SK-N-SH (cell line): ENCODE measurements around the gene PPP1R3A. TPM values are rescaled to one million over a fixed set of nuclear protein-coding genes. Genes with fewer than 3 reads are reported as not detected.

ENCODE experiments used
- CTCF ChIA-PET: fragments of 300-600, 350-600 bp; formaldehyde crosslinking; extraction: SDS; loops from one replicate; lab custom pipeline; 2021; lab: Yijun Ruan, JAX
- POLR2A ChIA-PET: fragments of 350-600 bp; sonication (Branson Sonifier 250); formaldehyde crosslinking; extraction: SDS; loops from one replicate; lab custom pipeline; 2020; ENCODE audit warnings: antibody characterized with exemption, inconsistent platforms; lab: Yijun Ruan, JAX
- DNase-seq: peaks from one replicate; pipeline ENCODE4 v3.0.0; 2012
- H2AFZ ChIP-seq: fragments of 200-600 bp; sonication (generic); 2 replicates; pipeline ENCODE4 v1.8.1; 2016; ENCODE audit warnings: antibody characterized with exemption, mild to moderate bottlenecking, low read depth
- H3F3A ChIP-seq: fragments of 200-600 bp; sonication (generic); replicated peaks from 2 replicates; pipeline ENCODE3; 2016; ENCODE audit warnings: antibody characterized with exemption, mild to moderate bottlenecking; ENCODE audit not compliant: insufficient read depth
- H3K27ac ChIP-seq, 2 experiments: fragments of 200-500 bp in 1 of 2; fragments of 200-600 bp in 1 of 2; sonication (Bioruptor generic) in 1 of 2; sonication (generic), shearing (Covaris generic) in 1 of 2; 2 replicates each; pipeline versions ENCODE4 v1.5.1 to v1.6.1; 2014 to 2016; ENCODE audit warnings: low read depth in 2 of 2, inconsistent platforms in 1 of 2, low read length in 1 of 2, mild to moderate bottlenecking in 1 of 2, mixed read lengths in 1 of 2
- H3K27me3 ChIP-seq: fragments of 200-600 bp; sonication (generic), shearing (Covaris generic); 2 replicates; pipeline ENCODE4 v1.6.1; 2016; ENCODE audit warnings: mixed run types; ENCODE audit not compliant: insufficient read depth
- H3K36me3 ChIP-seq, 2 experiments: fragments of 200-500 bp in 1 of 2; fragments of 200-600 bp in 1 of 2; sonication (Bioruptor generic) in 1 of 2; sonication (generic) in 1 of 2; replicated peaks in 1 of 2; 2 replicates each; pipeline versions ENCODE3 to v1.5.1; 2014 to 2016; ENCODE audit warnings: low read length in 1 of 2, mild to moderate bottlenecking in 1 of 2; ENCODE audit not compliant: insufficient read depth in 2 of 2, control insufficient read depth in 1 of 2
- H3K4me1 ChIP-seq, 2 experiments: fragments of 200-500 bp in 1 of 2; fragments of 200-600 bp in 1 of 2; sonication (Bioruptor generic) in 1 of 2; sonication (generic), shearing (Covaris generic) in 1 of 2; 2 replicates each; pipeline versions ENCODE4 v1.5.1 to v1.6.1; 2014 to 2016; ENCODE audit warnings: low read depth in 1 of 2, low read length in 1 of 2, mixed run types in 1 of 2; ENCODE audit not compliant: insufficient read depth in 2 of 2, control insufficient read depth in 1 of 2
- H3K4me2 ChIP-seq: fragments of 200-600 bp; sonication (generic), shearing (Covaris generic); 2 replicates; pipeline ENCODE4 v1.6.1; 2017; ENCODE audit warnings: mixed run types
- H3K4me3 ChIP-seq, 2 experiments: fragments of 200-500 bp in 1 of 2; fragments of 200-600 bp in 1 of 2; sonication (Bioruptor generic) in 1 of 2; sonication (generic), shearing (Covaris generic) in 1 of 2; 2 replicates each; pipeline versions ENCODE4 v1.5.1 to v1.8.1; 2014 to 2016; ENCODE audit warnings: low read depth in 2 of 2, inconsistent platforms in 1 of 2, low read length in 1 of 2, mild to moderate bottlenecking in 1 of 2, mixed read lengths in 1 of 2, moderate library complexity in 1 of 2
- H3K79me2 ChIP-seq: fragments of 200-600 bp; sonication (generic); 2 replicates; pipeline ENCODE4 v1.8.1; 2017; ENCODE audit warnings: mild to moderate bottlenecking; ENCODE audit not compliant: insufficient read depth
- H3K9ac ChIP-seq: fragments of 200-600 bp; sonication (generic); 2 replicates; pipeline ENCODE4 v1.6.1; 2017; ENCODE audit warnings: mixed run types
- H3K9me2 ChIP-seq: fragments of 200-600 bp; sonication (generic); 2 replicates; pipeline ENCODE4 v1.6.1; 2017; ENCODE audit warnings: mixed run types
- H3K9me3 ChIP-seq: fragments of 200-600 bp; sonication (generic); 2 replicates; pipeline ENCODE4 v1.6.1; 2017; ENCODE audit warnings: mixed run types, mild to moderate bottlenecking, moderate library complexity
- H4K20me1 ChIP-seq: fragments of 200-600 bp; sonication (generic); 2 replicates; pipeline ENCODE4 v1.6.1; 2017; ENCODE audit warnings: mild to moderate bottlenecking, mixed run types; ENCODE audit not compliant: insufficient read depth
- CTCF ChIP-seq: fragments of 200-600 bp; sonication (generic); IDR thresholded peaks from 2 replicates; pipeline ENCODE4 v1.6.1; 2017; ENCODE audit warnings: antibody characterized with exemption, mild to moderate bottlenecking, moderate library complexity
- ELF1 ChIP-seq: IDR thresholded peaks from 2 replicates; pipeline ENCODE4 v1.4.0; 2012
- EZH2phosphoT487 ChIP-seq: fragments of 200-600 bp; sonication (generic); IDR thresholded peaks from 2 replicates; pipeline ENCODE4 v1.6.1; 2017; ENCODE audit warnings: low read depth, mixed run types, mild to moderate bottlenecking, antibody characterized with exemption, moderate library complexity, borderline replicate concordance
- FOSL2 ChIP-seq: IDR thresholded peaks from 2 replicates; pipeline ENCODE4 v1.4.0; 2012; ENCODE audit warnings: low read depth, mild to moderate bottlenecking, moderate library complexity, borderline replicate concordance
- FOXJ3 ChIP-seq: sonication (generic); formaldehyde crosslinking; IDR thresholded peaks from 2 replicates; pipeline ENCODE4 v1.5.1; 2020; ENCODE audit warnings: mild to moderate bottlenecking, missing genetic modification reagents
- GABPA ChIP-seq: IDR thresholded peaks from 2 replicates; pipeline ENCODE4 v1.4.0; 2012; ENCODE audit warnings: low read depth, mild to moderate bottlenecking
- GATA2 ChIP-seq: sonication (generic); formaldehyde crosslinking; IDR thresholded peaks from 2 replicates; pipeline ENCODE4 v1.5.0; 2020; ENCODE audit warnings: mild to moderate bottlenecking, missing genetic modification reagents
- JUND ChIP-seq: IDR thresholded peaks from 2 replicates; pipeline ENCODE4 v1.4.0; 2012
- MEF2A ChIP-seq: IDR thresholded peaks from 2 replicates; pipeline ENCODE4 v1.4.0; 2012; ENCODE audit warnings: low read depth, borderline replicate concordance
- MXI1 ChIP-seq: IDR thresholded peaks from 2 replicates; pipeline ENCODE4 v1.6.1; 2012; ENCODE audit warnings: mild to moderate bottlenecking, low read depth, low read length, improper control_type of control experiment
- RAD21 ChIP-seq: IDR thresholded peaks from 2 replicates; pipeline ENCODE4 v1.6.1; 2012; ENCODE audit warnings: mild to moderate bottlenecking, low read length
- REST ChIP-seq: IDR thresholded peaks from 2 replicates; pipeline ENCODE4 v1.6.1; 2012; ENCODE audit warnings: mild to moderate bottlenecking, low read depth, low read length, moderate library complexity
- RFX5 ChIP-seq: IDR thresholded peaks from 2 replicates; pipeline ENCODE4 v1.6.1; 2012; ENCODE audit warnings: mild to moderate bottlenecking, improper control_type of control experiment, low read length
- SMC3 ChIP-seq: IDR thresholded peaks from 2 replicates; pipeline ENCODE4 v1.6.1; 2012; ENCODE audit warnings: low read depth, low read length, improper control_type of control experiment
- TCF12 ChIP-seq: IDR thresholded peaks from 2 replicates; pipeline ENCODE4 v1.4.0; 2012
- USF2 ChIP-seq: fragments of 150-350 bp; IDR thresholded peaks from 2 replicates; pipeline ENCODE4 v1.6.1; 2017; ENCODE audit warnings: antibody characterized with exemption, low read length, low read depth, borderline replicate concordance
- WGBS: methylation state at CpG from one replicate; pipeline ENCODE4 v1.1.6; 2017; ENCODE audit warnings: low lambda C conversion rate; 5-methylcytosine and 5-hydroxymethylcytosine counted together
- polyA plus RNA-seq, 3 experiments: library from polyadenylated mRNA; depleted of rRNA; stranded (reverse); fragments of >200 nt; gene quantifications; 2 replicates each; pipeline ENCODE4 v1.2.3, GENCODE V29; 2012
- TF ChIP-seq, protein P1 (sequence below): fragments of 150-350 bp; IDR thresholded peaks from 2 replicates; pipeline ENCODE4 v1.6.1; 2016; ENCODE audit warnings: mild to moderate bottlenecking, low read depth, low read length

Gene PPP1R3A
- polyA plus RNA-seq, 1 of the 3 experiments (the other 2 are of a cell fraction), result not detected

DNA sequence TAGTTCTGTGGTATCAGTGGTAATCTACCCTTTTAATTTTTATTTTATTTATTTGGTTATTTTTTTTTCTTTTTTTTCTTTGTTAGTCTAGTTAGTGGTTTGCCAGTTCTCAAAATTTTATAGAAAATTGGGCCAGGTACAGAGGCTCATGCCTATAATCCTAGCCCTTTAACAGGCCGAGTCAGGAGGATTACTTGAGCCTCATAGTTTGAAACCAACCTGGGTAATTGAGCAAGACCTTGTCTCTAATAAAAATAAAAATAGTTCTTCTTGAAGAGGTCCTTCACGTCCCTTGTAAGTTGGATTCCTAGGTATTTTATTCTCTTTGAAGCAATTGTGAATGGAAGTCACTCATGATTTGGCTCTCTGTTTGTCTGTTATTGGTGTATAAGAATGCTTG, 51.5 kb downstream of the PPP1R3A start:
- Histone ChIP-seq H3K4me1 (no peaks in the 10 kb centered on the region), H3K4me3 (no peak overlapping the region), H3K4me2 (no peak overlapping the region), H3F3A (no peaks in the 10 kb centered on the region), H3K79me2 (no peaks in the 10 kb centered on the region), H3K9me3 (no peaks in the 10 kb centered on the region), H3K36me3 (no peaks in the 10 kb centered on the region), H3K27me3 (no peaks in the 10 kb centered on the region), H4K20me1 (no peaks in the 10 kb centered on the region), H2AFZ (no peak overlapping the region), H3K9ac (no peak overlapping the region), H3K9me2 (no peaks in the 10 kb centered on the region), H3K27ac (no peak overlapping the region)
- no peak for DNase-seq
- WGBS, result 0% methylated on average over 2 of the region's 2 CpGs
- TF ChIP-seq USF2 (no peak), RAD21 (no peak), FOSL2 (no peak), CTCF (no peak), GABPA (no peak), SMC3 (no peak), ELF1 (no peak), REST (no peak), JUND (no peak), MEF2A (no peak), RFX5 (no peak), GATA2 (CRISPR knock-in tag) (no peak), MXI1 (no peak), EZH2phosphoT487 (no peak), TCF12 (no peak), FOXJ3 (CRISPR knock-in tag) (no peak)
- TF ChIP-seq, protein P1, sequence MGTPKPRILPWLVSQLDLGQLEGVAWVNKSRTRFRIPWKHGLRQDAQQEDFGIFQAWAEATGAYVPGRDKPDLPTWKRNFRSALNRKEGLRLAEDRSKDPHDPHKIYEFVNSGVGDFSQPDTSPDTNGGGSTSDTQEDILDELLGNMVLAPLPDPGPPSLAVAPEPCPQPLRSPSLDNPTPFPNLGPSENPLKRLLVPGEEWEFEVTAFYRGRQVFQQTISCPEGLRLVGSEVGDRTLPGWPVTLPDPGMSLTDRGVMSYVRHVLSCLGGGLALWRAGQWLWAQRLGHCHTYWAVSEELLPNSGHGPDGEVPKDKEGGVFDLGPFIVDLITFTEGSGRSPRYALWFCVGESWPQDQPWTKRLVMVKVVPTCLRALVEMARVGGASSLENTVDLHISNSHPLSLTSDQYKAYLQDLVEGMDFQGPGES, result no peak
- ChIA-PET CTCF (no interaction called here), POLR2A (no interaction called here)
